GM12864 (cell line): ENCODE data around the gene DDX39A.
"Not testable (repeated sequence)": the region's sequence is repeated elsewhere in the genome, so short reads cannot be mapped to it uniquely, and the experiment has no call there.

ENCODE experiments used
- DNase-seq: peaks from one replicate; pipeline ENCODE4 v3.0.0-alpha.2; 2011; ENCODE audit warnings: low read depth
- H3K4me3 ChIP-seq: 2 replicates; pipeline ENCODE4 v1.5.1; 2011; ENCODE audit warnings: mild to moderate bottlenecking, low read depth, low read length, control low read depth
- TF ChIP-seq, protein P1 (sequence below): IDR thresholded peaks from 2 replicates; pipeline ENCODE4 v1.5.1; 2011; ENCODE audit warnings: low read depth, mild to moderate bottlenecking, moderate library complexity, low read length, control low read depth, inconsistent platforms; ENCODE audit errors: missing control alignments

The DDX39A gene

DNA sequence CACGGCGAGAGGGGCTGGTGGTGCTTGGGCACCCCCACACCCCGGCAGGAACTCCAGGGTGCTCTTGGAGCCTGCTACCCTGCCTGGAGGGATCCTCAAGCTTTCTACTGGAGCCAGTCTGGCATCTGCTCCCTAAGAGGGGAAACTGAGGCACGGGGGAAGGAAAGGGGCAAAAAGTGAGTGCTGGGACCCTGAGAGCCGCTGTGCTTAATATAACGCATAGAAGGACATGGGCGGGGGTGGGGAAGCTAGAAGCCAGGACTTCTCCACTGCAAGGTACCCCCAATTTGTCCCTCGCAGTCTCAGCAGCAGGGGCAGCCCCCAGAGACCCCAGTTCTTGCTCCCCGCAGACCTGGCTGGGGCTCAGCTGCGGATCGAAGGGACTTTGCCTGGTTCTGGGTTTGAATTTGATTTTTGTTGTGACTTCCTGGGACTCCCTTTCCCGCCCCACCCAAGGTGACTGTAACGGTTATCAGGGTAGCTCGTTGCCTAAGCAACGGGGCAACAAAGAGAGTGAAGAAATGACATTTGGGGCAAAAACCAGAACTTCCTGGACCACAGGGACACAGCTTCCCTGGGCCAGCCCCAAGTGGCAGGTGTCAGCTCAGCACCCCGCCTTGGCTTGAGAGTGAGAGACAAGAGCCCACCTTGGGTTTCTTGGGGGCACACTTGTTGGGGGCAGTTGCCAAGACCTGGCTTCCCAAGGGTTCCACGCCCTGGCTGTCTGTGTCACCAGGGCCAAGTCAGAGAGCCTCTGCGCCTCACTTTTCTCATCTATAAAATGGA is 37.3 kb downstream of the DDX39A start:
- H3K4me3 ChIP-seq: peak overlapping the region; percentile 85
- TF ChIP-seq, protein P1, sequence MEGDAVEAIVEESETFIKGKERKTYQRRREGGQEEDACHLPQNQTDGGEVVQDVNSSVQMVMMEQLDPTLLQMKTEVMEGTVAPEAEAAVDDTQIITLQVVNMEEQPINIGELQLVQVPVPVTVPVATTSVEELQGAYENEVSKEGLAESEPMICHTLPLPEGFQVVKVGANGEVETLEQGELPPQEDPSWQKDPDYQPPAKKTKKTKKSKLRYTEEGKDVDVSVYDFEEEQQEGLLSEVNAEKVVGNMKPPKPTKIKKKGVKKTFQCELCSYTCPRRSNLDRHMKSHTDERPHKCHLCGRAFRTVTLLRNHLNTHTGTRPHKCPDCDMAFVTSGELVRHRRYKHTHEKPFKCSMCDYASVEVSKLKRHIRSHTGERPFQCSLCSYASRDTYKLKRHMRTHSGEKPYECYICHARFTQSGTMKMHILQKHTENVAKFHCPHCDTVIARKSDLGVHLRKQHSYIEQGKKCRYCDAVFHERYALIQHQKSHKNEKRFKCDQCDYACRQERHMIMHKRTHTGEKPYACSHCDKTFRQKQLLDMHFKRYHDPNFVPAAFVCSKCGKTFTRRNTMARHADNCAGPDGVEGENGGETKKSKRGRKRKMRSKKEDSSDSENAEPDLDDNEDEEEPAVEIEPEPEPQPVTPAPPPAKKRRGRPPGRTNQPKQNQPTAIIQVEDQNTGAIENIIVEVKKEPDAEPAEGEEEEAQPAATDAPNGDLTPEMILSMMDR: peak; percentile 34
- no peak for DNase-seq

DNA sequence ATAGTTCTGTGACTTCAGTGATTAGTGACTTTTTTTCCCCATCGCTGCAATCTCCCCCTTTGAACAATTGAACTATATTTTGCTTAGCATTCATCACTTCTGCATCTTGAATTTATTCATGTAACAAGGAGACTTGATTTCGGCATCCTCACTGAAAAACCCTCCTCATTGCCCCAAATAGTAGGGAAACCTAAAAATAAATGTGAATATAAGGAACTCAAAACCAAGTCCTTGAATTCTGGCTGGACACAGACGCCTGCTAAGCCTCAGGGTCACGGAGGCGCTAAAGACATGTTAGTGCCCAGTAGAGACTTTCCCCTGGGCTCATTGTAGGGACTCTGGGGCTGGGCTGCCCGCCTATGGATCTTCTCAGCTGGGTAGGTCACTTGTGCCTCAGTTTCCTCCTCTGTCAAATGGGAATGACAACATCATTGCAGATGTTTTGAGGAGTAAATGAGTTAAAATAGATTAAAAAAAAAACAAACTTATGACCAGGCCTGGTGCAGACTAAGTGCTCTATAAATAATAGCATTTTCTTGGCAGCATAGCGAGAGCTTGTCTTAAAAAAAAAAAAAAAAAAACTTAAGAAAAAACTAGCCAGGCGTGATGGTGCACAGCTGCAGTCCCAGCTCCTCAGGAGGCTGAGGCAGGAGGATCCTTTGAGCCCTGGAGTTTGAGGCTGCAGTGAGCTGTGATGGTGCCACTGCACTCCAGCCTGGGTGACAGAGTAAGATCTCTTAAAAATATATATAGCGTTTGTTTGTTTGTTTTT is 39.7 kb downstream of the DDX39A start:
- no peak overlapping the region for H3K4me3 ChIP-seq
- no peak for DNase-seq
- TF ChIP-seq, protein P1: no peak

DNA sequence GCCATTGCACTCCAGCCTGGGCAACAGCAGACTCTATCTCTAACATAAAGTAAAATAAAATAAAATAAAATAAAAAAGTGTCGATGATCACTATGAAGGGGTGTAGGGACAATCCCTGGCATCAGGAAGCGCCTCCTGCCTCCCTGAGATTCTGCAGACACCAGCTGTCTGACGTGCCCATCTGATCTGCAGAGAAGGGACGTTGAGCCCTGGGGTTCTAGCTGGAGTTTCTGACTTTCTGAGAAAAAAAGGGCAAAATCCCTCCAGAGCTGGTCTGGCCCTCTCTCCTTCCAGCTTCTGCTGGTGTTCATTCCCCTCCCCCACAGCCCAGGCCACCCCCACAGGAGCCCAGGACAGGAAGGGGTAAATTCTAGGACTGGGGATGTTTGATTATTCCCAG is 40.3 kb downstream of the DDX39A start:
- no peak for DNase-seq
- H3K4me3 ChIP-seq: no peak overlapping the region
- TF ChIP-seq, protein P1: no peak

DNA sequence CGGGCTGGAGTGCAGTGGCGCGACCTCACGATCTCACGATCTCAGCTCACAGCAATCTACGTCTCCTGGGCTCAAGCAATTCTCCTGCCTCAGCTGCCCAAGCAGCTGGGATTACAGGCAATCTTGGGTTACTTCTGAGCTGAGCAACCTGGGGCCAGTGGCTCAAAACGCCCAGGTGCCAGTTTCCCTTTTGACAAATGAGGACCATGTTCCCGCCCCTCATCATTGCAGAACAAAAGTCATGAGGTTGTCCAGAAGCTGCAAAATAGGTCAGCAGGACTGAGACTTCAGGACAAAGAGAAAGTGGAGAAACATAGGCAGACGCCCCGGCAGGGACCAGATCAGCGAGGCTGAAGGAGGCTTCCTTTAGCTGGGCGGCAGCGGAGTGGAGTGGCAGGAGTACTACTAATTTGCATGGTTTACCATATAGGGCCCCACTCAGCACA is 41.2 kb downstream of the DDX39A start:
- TF ChIP-seq, protein P1: no peak
- no peak for DNase-seq
- H3K4me3 ChIP-seq: peak overlapping the region; percentile 48

DNA sequence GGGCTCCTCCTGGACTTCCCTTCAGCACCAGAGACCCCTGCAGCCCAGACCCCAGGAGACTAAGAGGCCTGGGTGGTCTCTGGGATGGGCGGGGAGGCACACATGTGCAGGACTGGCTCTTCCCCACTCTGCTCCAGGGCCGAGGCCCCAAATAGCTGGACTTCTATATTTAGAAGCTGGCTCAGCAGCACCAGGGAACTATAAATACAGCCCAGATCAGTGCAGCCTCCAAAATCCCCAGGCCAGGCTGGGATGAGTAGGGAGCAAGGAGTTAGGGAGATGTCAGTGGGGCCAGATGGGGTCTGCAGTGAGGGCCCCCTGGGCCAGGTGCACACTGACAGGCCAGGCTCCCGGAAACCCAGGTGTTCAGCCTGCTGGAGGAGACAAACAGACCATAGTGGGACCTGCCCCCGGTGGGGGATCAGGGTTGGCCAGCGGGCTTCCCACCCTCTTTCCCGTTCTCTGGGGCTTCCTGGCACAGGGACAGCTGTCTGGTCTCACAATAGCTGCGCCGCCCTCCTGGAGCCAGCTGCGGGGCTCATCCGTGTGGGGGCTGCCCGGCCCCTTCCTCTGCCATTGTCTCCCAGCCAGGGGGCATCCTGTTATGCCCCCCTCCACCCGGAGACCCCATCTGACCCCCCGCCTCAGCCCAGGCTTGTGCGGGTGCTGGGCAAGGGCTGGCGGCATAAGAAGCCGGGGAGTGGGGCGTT is 43.4 kb downstream of the DDX39A start:
- TF ChIP-seq, protein P1: no peak
- no peak for DNase-seq
- no peak overlapping the region for H3K4me3 ChIP-seq

DNA sequence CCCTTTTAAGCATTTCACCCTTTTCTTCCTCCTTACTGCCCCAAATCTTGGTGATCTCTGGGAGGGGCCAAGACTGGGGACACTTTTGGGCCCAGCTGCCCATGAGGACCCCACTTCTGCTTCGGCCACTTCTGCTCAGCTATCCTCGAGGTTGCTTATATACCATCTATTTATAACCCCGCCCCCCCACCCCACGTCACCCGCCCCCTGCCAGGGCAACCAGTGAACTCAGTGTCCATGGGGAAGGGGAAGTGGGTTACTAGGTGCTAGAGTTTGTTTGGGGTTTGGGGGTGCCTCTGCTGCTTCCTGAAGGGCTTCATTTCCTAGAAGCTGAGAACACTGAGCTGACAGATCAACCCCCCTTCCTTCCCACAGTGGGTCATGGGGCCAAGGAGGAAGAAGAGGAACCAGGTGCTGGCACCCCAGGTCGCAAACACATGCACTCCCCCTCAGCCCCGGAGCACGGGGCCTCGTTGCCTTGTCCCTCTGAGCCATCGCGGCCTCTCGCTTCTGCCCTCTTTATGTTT is 44.0 kb downstream of the DDX39A start:
- no peak for DNase-seq
- TF ChIP-seq, protein P1: no peak
- no peak overlapping the region for H3K4me3 ChIP-seq

DNA sequence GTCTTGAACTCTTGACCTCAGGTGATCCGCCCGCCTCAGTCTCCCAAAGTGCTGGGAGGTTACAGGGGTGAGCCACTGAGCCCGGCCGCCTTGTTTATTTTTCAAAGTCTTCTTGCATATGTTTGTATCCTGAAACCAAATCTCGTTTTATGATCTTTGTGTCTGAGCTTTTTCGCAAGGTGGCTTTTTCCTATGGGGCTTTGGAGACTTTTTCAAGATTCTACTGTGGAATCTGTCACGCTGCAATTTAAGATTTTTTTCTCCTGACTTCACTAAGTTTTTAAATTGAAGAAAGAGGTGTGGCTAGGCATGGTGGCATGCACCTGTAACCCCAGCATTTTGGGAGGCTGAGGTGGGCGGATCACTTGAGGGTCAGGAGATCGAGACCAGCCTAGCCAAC is 44.8 kb downstream of the DDX39A start:
- not testable (repeated sequence) for H3K4me3 ChIP-seq, DNase-seq

DNA sequence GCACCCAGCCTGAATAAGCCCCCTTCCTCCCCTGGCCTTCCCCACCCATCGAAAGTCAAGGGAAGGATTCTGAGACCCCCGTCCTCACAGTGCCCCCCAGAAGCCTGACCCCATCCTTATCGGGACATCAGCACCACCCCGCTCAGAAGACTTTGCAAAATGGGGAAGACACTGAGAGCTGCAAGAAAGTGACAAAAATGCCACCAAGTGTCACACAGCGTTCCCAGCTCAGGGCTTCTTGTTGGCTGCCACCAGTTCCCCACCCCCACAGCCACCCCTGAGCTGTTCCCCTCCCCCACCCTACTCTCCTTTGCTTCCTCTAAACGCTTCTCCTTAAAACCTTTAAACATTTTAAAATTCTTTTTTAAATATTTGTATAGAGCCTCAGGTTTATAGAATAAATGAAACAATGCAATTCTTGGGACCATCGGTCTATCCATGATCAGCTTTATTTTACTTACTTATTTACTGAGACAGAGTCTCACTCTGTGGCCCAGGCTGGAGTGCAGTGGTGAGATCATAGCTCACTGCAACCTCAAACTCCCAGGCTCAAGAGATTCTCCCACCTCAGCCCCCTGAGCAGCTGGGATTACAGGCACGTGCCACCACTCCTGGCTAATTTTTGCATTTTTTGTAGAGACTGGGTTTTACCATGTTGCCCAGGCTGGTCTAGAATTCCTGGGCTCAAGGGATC is 46.6 kb downstream of the DDX39A start:
- DNase-seq, H3K4me3 ChIP-seq: not testable (repeated sequence)
